NT2/D1 (cell line): ENCODE results near the gene TNFSF11.

Source experiments
- DNase-seq: peaks from one replicate; pipeline ENCODE4 v3.0.0-alpha.2; 2011; ENCODE audit warnings: low read depth, low spot score
- H3K27me3 ChIP-seq: 2 replicates; pipeline ENCODE4 v1.6.0; 2011; ENCODE audit warnings: mild to moderate bottlenecking; ENCODE audit not compliant: insufficient read length, insufficient read depth
- H3K36me3 ChIP-seq: 2 replicates; pipeline ENCODE4 v1.6.1; 2011; ENCODE audit warnings: mild to moderate bottlenecking, low read length, mixed read lengths; ENCODE audit not compliant: insufficient read depth, insufficient read length
- H3K4me1 ChIP-seq: 2 replicates; pipeline ENCODE4 v1.5.1; 2011; ENCODE audit not compliant: insufficient read depth, insufficient read length
- H3K4me3 ChIP-seq: 2 replicates; pipeline ENCODE4 v1.5.1; 2011; ENCODE audit warnings: low read depth; ENCODE audit not compliant: insufficient read length
- H3K9ac ChIP-seq: 2 replicates; pipeline ENCODE4 v1.6.0; 2011; ENCODE audit warnings: low read depth; ENCODE audit not compliant: insufficient read length
- H3K9me3 ChIP-seq: 2 replicates; pipeline ENCODE4 v1.5.1; 2011; ENCODE audit warnings: mild to moderate bottlenecking, low read length; ENCODE audit not compliant: insufficient read depth
- SUZ12 ChIP-seq: IDR thresholded peaks from 2 replicates; pipeline ENCODE4 v1.6.1; 2011; ENCODE audit not compliant: insufficient read length, insufficient read depth; ENCODE audit errors: extremely low read depth
- YY1 ChIP-seq: IDR thresholded peaks from 2 replicates; pipeline ENCODE4 v1.6.1; 2011; ENCODE audit not compliant: insufficient read length, insufficient read depth
- ZNF274 ChIP-seq: IDR thresholded peaks from 2 replicates; pipeline ENCODE4 v1.6.1; 2011; ENCODE audit warnings: mild to moderate bottlenecking, low read depth, low read length

TNFSF11 gene

DNA sequence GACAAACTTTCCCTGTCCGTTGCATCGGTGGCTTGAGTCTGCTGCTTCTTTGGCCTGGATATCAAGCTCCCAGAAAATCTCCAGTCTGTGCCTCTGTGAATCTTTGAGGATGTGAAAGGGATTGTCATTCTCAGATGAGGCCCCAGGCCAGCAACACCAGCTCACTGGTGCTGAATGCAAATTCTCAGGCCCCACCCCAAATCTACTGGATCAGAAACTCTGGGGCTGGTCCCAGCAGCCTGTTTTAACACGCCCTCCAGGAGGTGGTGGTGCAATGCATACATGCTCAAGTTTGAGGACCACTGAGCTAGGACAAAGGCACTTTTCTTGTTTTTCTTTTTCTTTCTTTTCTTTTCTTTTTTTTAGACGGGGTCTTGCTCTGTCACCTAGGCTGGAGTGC lies 23.6 kb downstream of the TNFSF11 start:
- H3K9ac ChIP-seq, result no peak overlapping the region
- TF ChIP-seq ZNF274 (no peak), YY1 (no peak), SUZ12 (no peak)
- DNase-seq, result no peak
- no peaks in the 10 kb centered on the region for H3K27me3 ChIP-seq
- H3K9me3 ChIP-seq, result no peaks in the 10 kb centered on the region
- no peaks in the 10 kb centered on the region for H3K36me3 ChIP-seq
- no peak overlapping the region for H3K4me3 ChIP-seq
- H3K4me1 ChIP-seq, result no peaks in the 10 kb centered on the region

DNA sequence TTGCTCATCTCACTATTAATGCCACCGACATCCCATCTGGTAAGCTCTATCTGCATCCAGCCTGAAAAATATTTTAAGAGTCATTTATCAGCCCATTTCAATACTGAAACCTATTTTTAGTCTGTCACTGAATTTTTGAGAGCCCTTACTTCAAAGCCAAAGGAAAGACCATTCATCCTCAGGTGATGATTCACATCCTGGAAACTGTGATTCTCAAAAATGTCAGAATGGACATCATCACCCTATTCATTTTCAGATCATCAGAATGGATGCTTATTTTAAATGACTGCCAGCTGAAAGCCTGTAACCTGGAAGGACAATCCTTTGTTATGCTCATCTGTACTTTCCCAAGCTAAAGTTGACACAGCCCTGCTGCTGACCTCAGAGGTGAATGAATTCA lies 27.0 kb downstream of the TNFSF11 start:
- Histone ChIP-seq H3K9ac (no peak overlapping the region), H3K4me3 (no peak overlapping the region), H3K9me3 (no peaks in the 10 kb centered on the region), H3K27me3 (no peaks in the 10 kb centered on the region), H3K4me1 (no peaks in the 10 kb centered on the region), H3K36me3 (no peaks in the 10 kb centered on the region)
- TF ChIP-seq YY1, result no peak
- no peak for TF ChIP-seq SUZ12
- no peak for TF ChIP-seq ZNF274
- no peak for DNase-seq

DNA sequence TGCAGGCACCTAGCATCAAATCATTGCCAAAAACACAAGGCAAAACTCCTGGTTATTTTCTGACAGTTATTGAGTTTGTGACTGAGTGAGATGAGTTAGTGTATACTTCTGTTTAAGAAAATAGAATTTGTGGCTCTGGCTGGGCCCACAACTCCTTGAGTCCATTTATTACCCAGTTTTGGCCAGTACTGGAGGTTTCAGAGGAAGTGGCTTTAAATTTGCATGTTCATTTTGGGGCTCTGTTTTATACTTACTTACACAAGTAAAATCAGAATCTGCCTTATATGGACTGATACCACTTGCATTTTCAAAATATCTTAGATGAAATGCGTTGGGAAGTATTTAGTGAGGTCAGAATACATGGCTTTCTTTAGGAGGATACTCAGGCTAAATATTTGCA lies 29.0 kb downstream of the TNFSF11 start:
- H3K9ac ChIP-seq, result no peak overlapping the region
- H3K9me3 ChIP-seq, result no peaks in the 10 kb centered on the region
- no peak for DNase-seq
- no peaks in the 10 kb centered on the region for H3K36me3 ChIP-seq
- no peak overlapping the region for H3K4me3 ChIP-seq
- TF ChIP-seq YY1 (no peak), SUZ12 (no peak), ZNF274 (no peak)
- no peaks in the 10 kb centered on the region for H3K27me3 ChIP-seq
- no peaks in the 10 kb centered on the region for H3K4me1 ChIP-seq

DNA sequence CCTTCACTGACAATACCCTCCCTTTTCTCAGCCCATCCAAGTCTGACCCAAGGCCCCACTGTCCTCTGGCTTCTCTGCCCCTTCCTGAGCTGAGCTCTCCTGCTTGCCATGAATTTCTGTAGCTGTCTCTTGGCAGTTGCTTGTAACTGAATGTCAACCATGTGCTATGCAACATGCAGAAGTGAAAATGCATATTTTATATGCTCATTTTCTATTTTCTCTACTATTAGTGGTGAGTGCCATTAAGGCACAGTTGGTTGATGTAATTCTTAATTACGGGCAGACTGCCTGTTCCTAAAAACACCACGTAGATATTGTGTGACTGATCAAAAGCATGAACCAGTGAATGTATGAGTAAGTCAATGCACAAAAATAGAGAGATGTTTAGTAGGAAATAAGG lies 29.6 kb downstream of the TNFSF11 start:
- Histone ChIP-seq H3K27me3 (no peaks in the 10 kb centered on the region), H3K4me3 (no peak overlapping the region), H3K36me3 (no peaks in the 10 kb centered on the region), H3K4me1 (no peaks in the 10 kb centered on the region), H3K9me3 (no peaks in the 10 kb centered on the region), H3K9ac (no peak overlapping the region)
- TF ChIP-seq YY1 (no peak), SUZ12 (no peak), ZNF274 (no peak)
- DNase-seq, result no peak

DNA sequence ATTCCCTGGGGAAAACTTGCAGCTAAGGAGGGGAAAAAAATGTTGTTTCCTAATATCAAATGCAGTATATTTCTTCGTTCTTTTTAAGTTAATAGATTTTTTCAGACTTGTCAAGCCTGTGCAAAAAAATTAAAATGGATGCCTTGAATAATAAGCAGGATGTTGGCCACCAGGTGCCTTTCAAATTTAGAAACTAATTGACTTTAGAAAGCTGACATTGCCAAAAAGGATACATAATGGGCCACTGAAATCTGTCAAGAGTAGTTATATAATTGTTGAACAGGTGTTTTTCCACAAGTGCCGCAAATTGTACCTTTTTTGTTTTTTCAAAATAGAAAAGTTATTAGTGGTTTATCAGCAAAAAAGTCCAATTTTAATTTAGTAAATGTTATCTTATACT lies 33.6 kb downstream of the TNFSF11 start:
- H3K36me3 ChIP-seq, result no peaks in the 10 kb centered on the region
- DNase-seq, result no peak
- TF ChIP-seq YY1 (no peak), ZNF274 (no peak), SUZ12 (no peak)
- H3K27me3 ChIP-seq, result no peaks in the 10 kb centered on the region
- no peaks in the 10 kb centered on the region for H3K9me3 ChIP-seq
- no peak overlapping the region for H3K4me3 ChIP-seq
- H3K4me1 ChIP-seq, result no peaks in the 10 kb centered on the region
- no peak overlapping the region for H3K9ac ChIP-seq

DNA sequence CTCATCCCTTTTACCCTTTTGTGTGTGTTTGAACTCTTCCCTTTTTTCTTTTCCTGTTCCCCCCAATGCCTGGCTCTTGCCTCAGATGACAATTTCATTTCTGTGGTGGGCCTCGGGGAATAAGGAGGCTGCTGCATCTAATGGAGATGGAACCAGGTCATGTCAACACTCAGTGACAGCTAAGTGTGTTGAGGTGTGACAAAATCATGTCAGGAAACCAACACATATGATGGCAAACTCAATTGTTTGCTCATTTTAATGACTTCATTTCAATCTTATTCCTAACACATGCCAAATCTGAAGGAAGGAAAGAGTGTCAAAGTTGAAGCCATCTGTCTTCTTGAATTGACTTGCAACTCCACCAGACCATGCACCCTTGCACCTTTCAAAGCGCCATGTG lies 36.7 kb downstream of the TNFSF11 start:
- Histone ChIP-seq H3K27me3 (no peaks in the 10 kb centered on the region), H3K9me3 (no peaks in the 10 kb centered on the region), H3K36me3 (no peaks in the 10 kb centered on the region), H3K9ac (no peak overlapping the region), H3K4me3 (no peak overlapping the region), H3K4me1 (peaks cover 2% of the 10 kb centered on the region)
- DNase-seq, result no peak
- no peak for TF ChIP-seq ZNF274
- no peak for TF ChIP-seq YY1
- no peak for TF ChIP-seq SUZ12

DNA sequence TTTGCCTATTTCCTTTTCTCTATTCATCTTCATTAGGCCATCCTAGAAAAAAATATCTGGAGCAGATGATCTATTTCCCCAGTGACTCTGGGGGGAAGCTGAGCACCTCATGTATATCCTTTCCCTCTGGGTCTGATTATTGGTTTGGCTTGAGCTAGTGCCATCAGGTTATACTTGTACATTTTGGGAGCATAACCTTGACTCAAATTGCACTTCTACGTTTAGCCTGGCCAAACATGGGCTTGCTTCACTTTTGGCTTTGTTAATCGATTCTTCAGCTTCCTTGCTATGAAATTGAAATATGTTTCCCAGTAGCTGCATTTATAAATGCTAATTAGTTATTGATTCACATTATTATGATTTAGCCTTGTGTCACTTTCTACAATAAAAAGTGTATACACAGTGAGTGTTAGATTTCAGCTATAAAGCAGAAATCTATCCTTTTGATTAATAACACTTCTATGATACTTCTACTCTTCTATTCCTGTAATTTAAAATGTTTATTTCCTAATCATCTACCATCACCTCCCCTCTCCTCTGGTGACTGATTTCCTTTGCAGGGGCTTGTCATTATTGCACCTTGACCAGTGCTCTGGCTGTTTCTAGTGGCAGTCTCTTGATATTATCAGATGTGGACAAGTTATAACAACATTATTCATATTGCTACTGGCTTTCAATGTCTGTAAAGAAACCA lies 37.3 kb downstream of the TNFSF11 start:
- H3K36me3 ChIP-seq, result no peaks in the 10 kb centered on the region
- no peaks in the 10 kb centered on the region for H3K27me3 ChIP-seq
- no peaks in the 10 kb centered on the region for H3K9me3 ChIP-seq
- no peak overlapping the region for H3K4me3 ChIP-seq
- H3K9ac ChIP-seq, result no peak overlapping the region
- DNase-seq, result no peak
- TF ChIP-seq YY1, result no peak
- TF ChIP-seq SUZ12, result no peak
- TF ChIP-seq ZNF274, result no peak
- H3K4me1 ChIP-seq, result peaks cover 3% of the 10 kb centered on the region
